NCI-H1930 (cell line): ENCODE results near the gene CLRN1.

ENCODE experiments used
- DNase-seq, 2 experiments: peaks; one replicate each; lab custom pipeline; 2025; lab: John Stamatoyannopoulos, UW

Gene CLRN1

DNA sequence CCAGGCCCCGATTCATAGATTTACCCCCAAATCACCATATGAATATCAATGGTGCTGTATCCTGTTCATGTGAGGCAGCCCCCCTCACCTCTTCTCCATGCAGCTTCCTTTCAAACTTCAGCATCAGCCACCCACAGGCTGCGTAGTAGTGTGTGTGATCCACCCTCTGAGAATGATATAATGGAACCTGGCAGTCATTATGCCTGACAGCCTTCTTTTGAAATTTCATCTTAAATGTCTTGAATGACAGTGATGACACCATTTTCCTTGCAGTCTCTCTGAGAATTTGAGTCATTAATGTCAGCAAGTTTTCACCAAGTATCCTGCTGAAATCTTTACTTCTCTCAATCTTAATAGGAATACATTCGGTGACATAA lies 3.5 kb upstream of the CLRN1 start:
- DNase-seq: no peak

GRCh38 chr3:150975086-150975991 lies 2.8 kb upstream of the CLRN1 start:
- peak in 1 of 2 experiments; percentile 17 for DNase-seq

DNA sequence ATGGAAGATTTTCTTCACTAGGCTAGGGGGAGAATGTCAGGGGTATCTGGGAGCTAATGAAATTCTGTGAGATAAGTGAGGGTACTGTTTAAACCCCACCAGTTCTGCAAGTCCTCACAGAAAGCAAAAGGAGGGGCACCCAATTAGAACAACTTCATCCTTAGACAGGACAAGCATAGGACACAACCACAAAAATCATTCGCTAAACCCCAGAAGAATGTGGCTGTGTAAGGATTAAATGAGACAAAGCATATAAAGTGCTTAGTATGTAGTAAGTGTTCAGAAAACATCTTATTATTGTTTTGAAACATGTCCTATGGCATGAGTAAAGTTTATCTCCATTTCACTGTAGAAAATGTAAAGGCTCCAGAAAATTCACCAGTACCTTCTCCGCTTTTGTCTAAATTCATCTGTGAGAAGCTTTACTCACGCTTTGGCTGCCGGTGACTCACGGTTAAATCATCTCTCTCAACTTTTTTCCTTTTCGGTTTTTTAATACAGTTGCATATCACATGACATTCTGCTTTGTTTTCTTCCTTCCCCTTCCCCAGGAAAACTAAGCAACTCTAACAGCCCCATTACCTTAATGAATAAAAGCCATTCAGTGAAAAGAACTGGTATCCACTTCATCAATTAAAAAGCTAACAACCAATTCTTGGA lies 1.7 kb downstream of the CLRN1 start:
- DNase-seq: no peak

GRCh38 chr3:150968341-150969035 lies 4.0 kb downstream of the CLRN1 start:
- no peak for DNase-seq

GRCh38 chr3:150965436-150965835 lies 7.1 kb downstream of the CLRN1 start:
- DNase-seq: no peak

GRCh38 chr3:150961949-150962348 lies 10.6 kb downstream of the CLRN1 start:
- DNase-seq: no peak

GRCh38 chr3:150960708-150961684 lies 11.5 kb downstream of the CLRN1 start:
- DNase-seq: no peak

DNA sequence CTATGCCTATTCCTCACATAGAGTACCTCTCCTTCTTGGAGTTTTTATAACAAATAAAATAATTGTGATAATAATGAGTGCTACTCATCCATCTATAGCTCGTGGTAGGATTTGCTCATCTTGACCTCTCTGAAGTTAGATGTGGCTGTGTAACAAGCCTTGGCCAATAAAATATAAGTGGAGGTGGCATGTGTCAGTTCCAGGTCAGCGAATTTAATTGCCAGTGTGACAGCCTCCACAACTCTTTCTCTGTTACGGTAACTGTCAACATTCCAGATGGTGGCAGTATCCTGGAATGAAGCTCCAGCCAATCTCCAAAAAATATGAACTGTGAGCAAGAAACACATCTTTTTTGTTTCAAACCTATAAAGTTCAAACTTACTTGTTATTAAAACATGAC lies 13.8 kb downstream of the CLRN1 start:
- no peak for DNase-seq

DNA sequence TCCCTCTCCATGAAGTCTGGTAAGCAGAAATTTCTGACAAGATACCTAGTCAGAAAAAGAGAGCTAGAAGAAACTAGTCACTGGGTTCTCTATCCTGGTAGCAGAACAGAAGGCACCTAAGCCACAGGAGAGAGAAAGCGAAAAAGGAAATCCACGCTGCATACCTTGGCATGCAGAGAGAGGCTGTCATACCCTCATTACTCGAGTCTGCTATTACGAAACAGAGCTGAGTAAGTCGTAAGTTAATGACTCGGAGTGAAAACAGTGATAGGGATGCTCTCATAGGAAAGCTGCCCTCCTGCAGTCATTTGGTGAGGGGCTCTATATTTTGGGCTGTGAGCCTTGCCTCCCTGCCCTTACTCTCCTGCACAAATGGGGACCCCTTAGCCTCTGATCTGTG lies 16.2 kb downstream of the CLRN1 start:
- DNase-seq: no peak

- no peak for DNase-seq
Observed at GRCh38 chr3:150951923-150952322, 20.6 kb downstream of the CLRN1 start.

DNA sequence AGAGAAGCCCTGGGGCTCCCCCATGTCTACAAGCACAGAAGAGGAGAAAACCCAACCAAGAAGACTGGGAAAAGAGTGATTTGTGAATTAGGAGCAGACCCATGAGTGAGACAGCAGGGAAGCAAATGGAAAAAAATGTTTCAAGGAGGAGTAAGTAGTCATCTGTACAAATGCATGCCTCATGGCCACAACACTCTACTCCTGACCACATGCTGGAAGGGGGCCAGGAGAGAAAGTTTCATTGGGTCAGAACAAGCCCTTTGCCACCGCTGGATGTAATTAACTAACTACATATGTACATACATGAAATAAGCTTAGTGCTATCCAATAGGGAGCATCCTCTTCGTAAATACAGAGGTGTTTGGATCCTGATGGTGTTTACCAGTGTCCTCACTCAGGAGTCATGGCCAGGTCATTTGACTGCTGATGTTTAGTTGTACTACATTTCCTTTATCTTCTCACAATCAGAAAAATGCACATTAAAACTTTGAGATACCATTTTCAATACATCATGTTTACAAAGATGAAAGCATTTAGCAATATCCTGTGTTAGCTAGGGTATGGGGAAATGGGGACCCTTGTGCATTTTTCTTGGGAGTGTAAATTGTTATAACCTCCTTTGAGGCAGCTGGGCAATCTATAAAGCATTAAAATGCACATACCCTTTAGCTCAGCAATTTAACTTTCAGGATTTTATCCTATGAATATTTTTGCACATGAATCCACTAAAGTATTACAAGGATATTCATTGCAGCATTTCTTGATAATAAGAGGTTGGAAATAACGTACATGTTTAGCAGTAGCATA lies 27.1 kb downstream of the CLRN1 start:
- DNase-seq: no peak

DNA sequence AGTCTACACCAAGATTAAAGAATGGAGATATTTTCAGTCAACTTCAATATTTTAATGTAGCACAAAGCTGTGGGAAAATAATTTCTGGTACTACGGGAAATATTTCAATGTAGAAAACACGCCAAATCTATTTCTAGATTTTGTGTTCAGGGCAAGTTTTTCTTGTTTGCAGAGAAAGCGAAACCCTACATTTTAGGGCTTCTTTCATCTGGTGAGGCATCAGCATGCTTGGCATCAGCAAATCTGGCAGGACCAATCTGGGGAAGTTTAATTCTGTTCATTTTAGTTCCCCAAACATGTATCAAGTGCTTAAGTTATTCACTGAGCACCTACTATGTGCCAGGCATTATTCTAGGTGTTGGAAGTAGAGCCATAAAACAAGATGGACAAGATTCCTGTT lies 30.3 kb downstream of the CLRN1 start:
- no peak for DNase-seq

DNA sequence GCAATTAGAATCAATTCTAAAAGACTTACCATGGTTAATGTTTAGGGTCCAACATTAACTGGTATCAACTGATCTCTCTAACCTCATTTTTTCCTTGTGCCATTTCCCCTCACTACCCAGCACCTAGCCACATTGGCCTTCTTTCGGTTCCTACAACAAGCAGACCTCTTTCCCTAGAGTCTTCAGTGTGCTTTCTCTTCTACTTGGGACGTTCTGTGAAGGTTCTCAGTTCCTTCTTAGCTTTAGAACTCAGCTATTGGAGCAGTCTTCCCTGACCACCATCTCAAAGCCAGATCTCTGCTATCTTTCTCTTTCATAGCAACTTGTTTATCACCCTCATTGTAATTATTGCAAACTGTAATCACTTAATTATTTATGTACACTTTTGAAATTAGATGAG lies 35.8 kb downstream of the CLRN1 start:
- no peak for DNase-seq

DNA sequence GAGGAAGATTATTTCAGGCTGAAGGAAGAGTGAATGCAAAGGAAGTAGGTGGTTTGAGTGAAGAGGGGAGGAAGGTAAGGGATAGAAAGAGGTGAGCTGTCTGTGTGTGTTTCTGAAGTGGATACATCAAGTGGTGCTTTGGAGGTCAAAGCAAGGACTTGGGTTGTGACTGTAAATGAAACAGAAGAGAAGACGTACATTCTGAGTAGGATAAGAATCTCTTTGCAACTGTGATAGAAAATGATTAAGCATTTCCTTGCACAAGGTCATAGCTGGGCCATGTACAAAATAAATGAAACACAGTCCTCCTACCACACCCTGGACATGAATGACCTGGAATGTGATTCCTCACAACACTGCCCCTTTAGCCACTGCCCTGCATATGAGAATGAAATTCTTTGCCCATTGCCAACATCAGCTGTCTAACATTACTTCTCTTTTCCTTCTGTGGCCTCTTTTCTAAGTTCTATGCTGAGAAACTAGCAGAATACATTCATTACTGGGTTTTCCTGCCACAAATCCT lies 39.0 kb downstream of the CLRN1 start:
- no peak for DNase-seq

- DNase-seq: no peak
Observed at GRCh38 chr3:150931745-150932144, 40.8 kb downstream of the CLRN1 start.

- no peak for DNase-seq
Observed at GRCh38 chr3:150930839-150931238, 41.7 kb downstream of the CLRN1 start.

DNA sequence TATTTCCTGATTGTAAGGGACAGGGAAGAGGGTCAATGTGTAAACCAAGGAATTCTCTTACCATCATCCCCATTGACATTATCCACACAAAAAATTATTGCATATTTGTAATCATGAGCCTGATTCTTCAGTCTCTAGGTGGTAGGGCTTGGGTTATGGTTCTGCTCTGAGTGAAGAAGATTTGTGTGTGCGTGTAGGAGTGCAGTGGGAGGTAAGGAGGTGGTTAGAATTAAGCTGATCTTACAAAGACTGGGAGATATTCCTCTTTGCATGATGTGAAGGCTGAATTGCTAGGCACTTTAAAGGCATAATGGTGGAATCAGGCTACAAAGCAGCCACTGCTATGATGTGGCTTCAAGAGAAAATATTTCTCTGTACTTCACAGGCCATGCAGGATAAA lies 44.3 kb downstream of the CLRN1 start:
- DNase-seq: no peak

GRCh38 chr3:150926328-150926727 lies 46.2 kb downstream of the CLRN1 start:
- DNase-seq: no peak

- DNase-seq: peak; percentile 24 to 43
Observed at GRCh38 chr3:150925751-150926201, 46.8 kb downstream of the CLRN1 start.

DNA sequence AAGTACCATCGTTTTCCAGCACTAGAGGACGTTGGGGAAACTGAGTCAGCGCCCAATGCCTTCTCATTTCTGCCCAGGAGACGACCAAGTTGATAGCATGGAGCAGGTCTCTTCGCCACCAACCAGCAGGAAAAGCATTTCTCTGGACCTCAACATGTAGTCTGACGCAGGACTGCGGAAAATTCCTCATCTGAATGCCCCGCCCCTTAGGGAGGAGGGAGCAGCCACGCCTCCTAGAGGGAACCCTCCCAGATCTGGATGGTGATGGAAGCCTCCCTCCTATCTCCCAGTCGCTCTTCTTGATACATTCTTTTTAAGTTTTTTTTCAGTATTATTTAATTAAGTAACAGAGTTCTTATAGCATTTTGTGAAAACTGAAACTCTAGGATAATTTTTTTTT lies 49.9 kb downstream of the CLRN1 start:
- DNase-seq: no peak
